Ectodermal cell (in vitro differentiated cells): Measurements from ENCODE around the gene CYP4F22.

Experiments used
- H3K27ac ChIP-seq: 2 replicates; pipeline ENCODE4 v1.7.0; 2013; ENCODE audit warnings: mild to moderate bottlenecking, low read depth, low read length; ENCODE audit not compliant: insufficient read depth, poor library complexity, severe bottlenecking
- H3K27me3 ChIP-seq: 2 replicates; pipeline ENCODE4 v1.7.0; 2013; ENCODE audit warnings: mild to moderate bottlenecking, low read length; ENCODE audit not compliant: insufficient read depth, control insufficient read depth, poor library complexity, severe bottlenecking
- H3K36me3 ChIP-seq: one replicate; pipeline ENCODE4 v1.7.0; 2013; ENCODE audit warnings: low read length; ENCODE audit not compliant: control insufficient read depth, insufficient read depth
- H3K4me1 ChIP-seq: one replicate; pipeline ENCODE4 v1.7.0; 2013; ENCODE audit warnings: low read length; ENCODE audit not compliant: control insufficient read depth, insufficient read depth
- H3K4me3 ChIP-seq: 2 replicates; pipeline ENCODE4 v1.7.0; 2013; ENCODE audit warnings: low read depth, low read length, control low read depth; ENCODE audit not compliant: insufficient read depth
- H3K9me3 ChIP-seq: 2 replicates; pipeline ENCODE4 v1.7.0; 2013; ENCODE audit warnings: mild to moderate bottlenecking, low read length, moderate library complexity; ENCODE audit not compliant: control insufficient read depth
- WGBS, 2 experiments: methylation state at CpG; one replicate each; pipeline ENCODE4 v1.1.7; 2013; ENCODE audit warnings: missing lambda C conversion rate in 2 of 2; 5-methylcytosine and 5-hydroxymethylcytosine counted together

CYP4F22 gene

GRCh38 chr19:15564534-15565168, 56.3 kb downstream of the CYP4F22 start:
- no peaks in the 10 kb centered on the region for H3K4me1 ChIP-seq
- no peaks in the 10 kb centered on the region for H3K9me3 ChIP-seq
- no peaks in the 10 kb centered on the region for H3K27me3 ChIP-seq
- H3K27ac ChIP-seq: no peak overlapping the region
- no peak overlapping the region for H3K4me3 ChIP-seq
- H3K36me3 ChIP-seq: no peaks in the 10 kb centered on the region
- 70 to 72% methylated on average over 7 of the region's 7 CpGs for WGBS, 2 experiments

GRCh38 chr19:15570420-15570819, 62.1 kb downstream of the CYP4F22 start:
- peaks cover 9% of the 10 kb centered on the region for H3K9me3 ChIP-seq
- H3K4me3 ChIP-seq: no peak overlapping the region
- no peaks in the 10 kb centered on the region for H3K36me3 ChIP-seq
- no peaks in the 10 kb centered on the region for H3K4me1 ChIP-seq
- H3K27me3 ChIP-seq: no peaks in the 10 kb centered on the region
- whole genome bisulfite sequencing, 2 experiments: 65 to 68% methylated on average over 3 of the region's 3 CpGs
- H3K27ac ChIP-seq: no peak overlapping the region

GRCh38 chr19:15575406-15575805, 67.1 kb downstream of the CYP4F22 start:
- 55 to 63% methylated on average over 6 of the region's 6 CpGs for WGBS, 2 experiments
- H3K9me3 ChIP-seq: peaks cover 11% of the 10 kb centered on the region
- no peaks in the 10 kb centered on the region for H3K36me3 ChIP-seq
- no peak overlapping the region for H3K4me3 ChIP-seq
- H3K27me3 ChIP-seq: no peaks in the 10 kb centered on the region
- no peaks in the 10 kb centered on the region for H3K4me1 ChIP-seq
- H3K27ac ChIP-seq: no peak overlapping the region

- 76 to 77% methylated on average over 12 of the region's 12 CpGs for WGBS, 2 experiments
- Histone ChIP-seq H3K4me3 (no peak overlapping the region), H3K27me3 (no peaks in the 10 kb centered on the region), H3K27ac (no peak overlapping the region), H3K9me3 (peaks cover 10% of the 10 kb centered on the region), H3K36me3 (no peaks in the 10 kb centered on the region), H3K4me1 (no peaks in the 10 kb centered on the region)
Observed at GRCh38 chr19:15576526-15577156, 68.3 kb downstream of the CYP4F22 start.

DNA sequence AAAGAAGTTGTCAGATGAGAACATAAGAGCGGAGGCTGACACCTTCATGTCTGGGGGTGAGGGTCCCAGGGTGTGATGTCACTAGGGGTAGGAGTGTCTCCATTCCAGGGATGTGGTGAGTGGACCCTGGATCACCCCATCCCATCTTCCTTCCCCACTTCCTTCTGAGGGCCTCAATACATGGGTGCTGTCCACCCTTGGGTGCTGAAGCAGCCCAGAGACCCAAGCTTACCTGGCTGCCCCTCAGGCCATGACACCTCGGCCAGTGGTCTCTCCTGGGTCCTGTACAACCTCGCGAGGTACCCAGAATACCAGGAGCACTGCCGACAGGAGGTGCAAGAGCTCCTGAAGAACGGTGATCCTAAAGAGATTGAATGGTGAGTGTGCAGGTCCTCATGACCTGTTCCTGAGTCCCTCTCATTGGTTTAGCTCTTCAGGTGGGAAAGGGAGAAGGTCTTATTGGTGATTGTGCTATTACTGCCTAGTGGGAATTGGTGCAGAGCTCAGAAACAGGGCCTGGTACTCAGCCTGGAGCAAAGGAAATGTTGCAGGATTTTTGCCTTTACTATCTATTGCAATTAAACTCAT, 69.0 kb downstream of the CYP4F22 start:
- 76 to 79% methylated on average over 6 of the region's 6 CpGs for WGBS, 2 experiments
- no peak overlapping the region for H3K4me3 ChIP-seq

GRCh38 chr19:15583346-15583745, 75.0 kb downstream of the CYP4F22 start:
- H3K4me1 ChIP-seq: no peaks in the 10 kb centered on the region
- H3K27me3 ChIP-seq: no peaks in the 10 kb centered on the region
- H3K9me3 ChIP-seq: peaks cover 4% of the 10 kb centered on the region
- WGBS, 2 experiments: 84 to 88% methylated on average over 11 of the region's 12 CpGs
- H3K4me3 ChIP-seq: no peak overlapping the region
- no peaks in the 10 kb centered on the region for H3K36me3 ChIP-seq
- H3K27ac ChIP-seq: no peak overlapping the region

More for the DNA sequence above, 69.0 kb downstream of the CYP4F22 start:
- Histone ChIP-seq H3K4me1 (no peaks in the 10 kb centered on the region), H3K9me3 (peaks cover 7% of the 10 kb centered on the region), H3K36me3 (no peaks in the 10 kb centered on the region), H3K27me3 (no peaks in the 10 kb centered on the region), H3K27ac (no peak overlapping the region)

DNA sequence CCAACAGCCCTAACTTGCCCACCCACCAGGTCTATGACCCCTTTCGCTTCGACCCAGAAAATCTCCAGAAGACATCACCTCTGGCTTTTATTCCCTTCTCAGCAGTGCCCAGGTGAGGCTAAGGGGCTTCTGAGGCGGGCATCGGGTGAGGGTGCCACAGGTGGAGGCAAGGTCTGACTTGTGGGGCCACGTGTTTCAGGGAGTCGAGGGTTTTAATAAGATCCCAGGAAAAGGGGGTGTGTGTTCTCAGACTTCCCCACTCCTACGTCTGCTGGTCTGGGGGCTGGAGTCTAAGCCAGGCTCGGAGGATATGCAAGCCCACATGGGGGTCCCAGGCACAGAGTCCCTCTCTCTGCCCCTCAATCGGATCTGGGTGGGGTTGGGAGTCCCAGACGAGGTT, 75.8 kb downstream of the CYP4F22 start:
- 70 to 74% methylated on average over 10 of the region's 10 CpGs for WGBS, 2 experiments

DNA sequence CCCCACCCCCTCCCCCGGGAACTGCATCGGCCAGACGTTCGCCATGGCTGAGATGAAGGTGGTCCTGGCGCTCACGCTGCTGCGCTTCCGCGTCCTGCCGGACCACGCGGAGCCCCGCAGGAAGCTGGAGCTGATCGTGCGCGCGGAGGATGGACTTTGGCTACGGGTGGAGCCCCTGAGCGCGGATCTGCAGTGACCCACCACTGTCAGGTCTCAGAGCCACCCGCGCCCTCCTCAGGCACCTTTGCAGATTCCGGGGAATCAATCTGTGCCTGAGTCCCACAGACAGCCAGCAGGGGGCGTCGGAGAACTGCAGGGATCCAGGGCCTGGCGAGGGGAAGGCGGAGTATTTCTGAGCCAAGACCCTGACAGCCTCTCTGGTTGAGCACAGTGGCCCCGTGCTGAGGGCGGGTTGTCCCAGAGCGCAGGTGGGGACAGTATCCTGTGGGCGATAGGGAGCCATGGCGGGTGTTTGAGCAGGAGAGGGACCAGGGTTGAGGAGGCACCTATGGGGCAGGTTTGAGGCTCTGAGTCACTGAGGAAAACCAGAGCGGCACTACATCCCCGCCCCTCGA, 76.3 kb downstream of the CYP4F22 start:
- no peaks in the 10 kb centered on the region for H3K27me3 ChIP-seq
- no peak overlapping the region for H3K4me3 ChIP-seq
- 70 to 71% methylated on average over 35 of the region's 35 CpGs for WGBS, 2 experiments
- H3K27ac ChIP-seq: no peak overlapping the region
- no peaks in the 10 kb centered on the region for H3K36me3 ChIP-seq
- H3K9me3 ChIP-seq: peaks cover 4% of the 10 kb centered on the region
- H3K4me1 ChIP-seq: no peaks in the 10 kb centered on the region

More for the DNA sequence above, 75.8 kb downstream of the CYP4F22 start:
- H3K36me3 ChIP-seq: no peaks in the 10 kb centered on the region
- H3K9me3 ChIP-seq: peaks cover 4% of the 10 kb centered on the region
- H3K4me3 ChIP-seq: no peak overlapping the region
- no peaks in the 10 kb centered on the region for H3K4me1 ChIP-seq
- no peaks in the 10 kb centered on the region for H3K27me3 ChIP-seq
- H3K27ac ChIP-seq: no peak overlapping the region

GRCh38 chr19:15587663-15588062, 79.3 kb downstream of the CYP4F22 start:
- H3K4me1 ChIP-seq: no peaks in the 10 kb centered on the region
- H3K36me3 ChIP-seq: no peaks in the 10 kb centered on the region
- H3K27me3 ChIP-seq: no peaks in the 10 kb centered on the region
- no peak overlapping the region for H3K27ac ChIP-seq
- 73 to 80% methylated on average over 9 of the region's 9 CpGs for WGBS, 2 experiments
- H3K4me3 ChIP-seq: no peak overlapping the region
- peaks cover 8% of the 10 kb centered on the region for H3K9me3 ChIP-seq

DNA sequence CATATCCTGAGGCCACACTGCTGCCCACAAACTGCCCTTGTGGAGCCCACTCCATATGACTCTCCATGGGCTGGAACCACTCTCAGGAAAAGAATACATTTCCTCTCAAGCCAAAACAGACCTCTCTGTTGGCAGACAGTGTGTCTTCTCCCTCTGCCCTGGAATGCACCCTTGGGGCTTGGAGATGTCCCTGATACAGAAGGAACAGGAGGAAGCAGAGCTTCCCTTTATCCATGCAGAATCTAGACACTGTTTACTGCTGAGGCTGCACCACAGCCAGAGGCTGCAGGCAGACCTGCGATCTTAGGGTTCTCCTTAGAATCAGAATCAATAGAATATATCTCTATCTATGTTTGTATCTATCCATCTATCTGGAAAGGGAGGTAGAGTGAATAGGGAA, 79.9 kb downstream of the CYP4F22 start:
- no peaks in the 10 kb centered on the region for H3K27me3 ChIP-seq
- 86% methylated on average over 1 of the region's 1 CpG; no CpG with 5 or more reads in 1 of the 2 experiments for WGBS, 2 experiments
- H3K4me1 ChIP-seq: no peaks in the 10 kb centered on the region
- H3K36me3 ChIP-seq: no peaks in the 10 kb centered on the region
- peaks cover 6% of the 10 kb centered on the region for H3K9me3 ChIP-seq
- no peak overlapping the region for H3K4me3 ChIP-seq
- H3K27ac ChIP-seq: no peak overlapping the region
